GM18498 (cell line): ENCODE measurements around the gene TOB2.
"Not testable (repeated sequence)": the region's sequence is repeated elsewhere in the genome, so short reads cannot be mapped to it uniquely, and the experiment has no call there.

Experiments
- ATAC-seq: cut with Tn5 transposase; IDR thresholded peaks from one replicate; pipeline ENCODE4 v1.9.1; 2021; ENCODE audit warnings: mild to moderate bottlenecking, moderate library complexity; ENCODE audit not compliant: unreplicated experiment

Gene TOB2

DNA sequence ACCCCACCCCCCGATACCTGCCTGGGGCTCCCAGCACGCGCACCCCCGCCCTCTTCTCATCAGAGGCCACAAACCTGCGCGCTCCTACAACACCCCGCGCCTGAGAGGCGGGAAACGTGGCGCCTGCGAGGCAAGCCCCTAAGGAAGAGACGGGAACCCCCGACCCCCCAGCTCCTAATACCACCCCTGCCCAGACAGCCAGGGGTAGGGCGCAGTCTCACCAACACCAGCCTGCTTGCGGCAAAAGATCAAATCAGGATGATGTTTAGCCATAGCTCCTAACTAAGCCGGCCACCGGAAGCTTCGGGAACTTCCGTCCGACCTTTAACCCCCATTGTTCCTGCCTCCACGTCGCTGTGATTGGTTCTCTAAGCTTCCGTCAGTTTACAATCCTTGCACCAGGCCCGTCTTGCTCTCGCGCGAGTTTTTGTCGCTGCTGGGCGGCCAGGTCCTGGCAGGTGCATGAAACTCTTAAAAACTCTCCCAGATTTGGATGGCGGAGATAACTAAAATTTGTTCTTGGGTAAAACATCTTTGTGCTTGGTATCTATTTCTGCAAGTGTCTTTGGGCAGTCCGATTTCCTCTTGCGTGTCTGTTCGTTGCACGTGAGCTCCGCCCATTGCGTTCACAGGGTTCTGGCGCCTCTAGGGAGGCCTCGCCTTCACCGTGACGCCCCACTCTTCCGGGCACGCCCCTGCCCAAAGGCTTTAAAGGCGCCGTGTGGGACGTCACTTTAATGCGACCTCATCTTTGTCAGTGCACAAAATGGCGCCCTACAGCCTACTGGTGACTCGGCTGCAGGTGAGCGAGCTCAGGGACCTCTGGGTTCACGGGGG lies 22.0 kb upstream of the TOB2 start, which contains the start of the genes ACO2 and PHF5A:
TSS of gene ACO2 (plus strand) at position 737 of the 837 bp plus-strand sequence. CDS start at position 767, 30 bp downstream.
TSS of gene PHF5A (minus strand) at position 312 of the 837 bp plus-strand sequence. CDS start at position 273, 39 bp downstream.
- ATAC-seq = peak; percentile 87

DNA sequence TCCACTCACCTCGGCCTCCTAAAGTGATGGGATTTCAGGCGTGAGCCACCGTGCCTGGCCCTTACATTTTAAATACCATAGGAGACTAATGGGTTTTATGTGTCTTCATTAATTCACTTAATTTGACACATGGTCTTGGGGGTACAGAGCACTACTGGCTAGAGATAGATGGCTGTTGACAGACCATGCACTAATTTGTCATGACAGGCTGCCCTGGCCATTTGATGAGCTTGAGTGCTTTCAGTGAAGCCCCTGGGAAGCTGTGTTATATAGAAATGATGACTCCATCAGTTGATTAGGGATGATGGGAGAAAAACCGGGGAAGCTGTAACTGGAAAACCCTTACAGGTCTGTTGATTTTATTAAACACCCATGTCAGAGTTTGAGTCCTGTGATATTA lies 15.3 kb upstream of the TOB2 start:
- no peak for ATAC-seq

DNA sequence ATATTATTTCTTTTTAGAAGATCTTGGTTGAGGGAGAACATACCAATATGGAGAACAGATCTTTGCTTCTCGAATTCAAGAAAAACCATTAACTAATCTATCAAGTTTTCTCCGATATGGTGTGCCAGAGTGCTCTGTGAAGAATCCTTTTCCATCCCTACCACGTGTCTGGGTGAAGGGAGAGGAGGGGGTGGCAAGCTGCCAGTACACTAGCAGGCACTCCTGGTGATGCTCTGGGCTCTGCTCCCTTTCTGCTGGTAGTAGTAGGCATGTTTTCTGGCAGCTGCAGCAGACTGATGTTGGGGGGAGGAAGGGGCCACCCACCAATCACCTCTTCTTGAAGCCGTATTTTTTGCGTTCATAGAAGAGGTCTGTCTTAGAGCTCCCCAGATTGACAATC lies 13.5 kb upstream of the TOB2 start:
- not testable (repeated sequence) for ATAC-seq

DNA sequence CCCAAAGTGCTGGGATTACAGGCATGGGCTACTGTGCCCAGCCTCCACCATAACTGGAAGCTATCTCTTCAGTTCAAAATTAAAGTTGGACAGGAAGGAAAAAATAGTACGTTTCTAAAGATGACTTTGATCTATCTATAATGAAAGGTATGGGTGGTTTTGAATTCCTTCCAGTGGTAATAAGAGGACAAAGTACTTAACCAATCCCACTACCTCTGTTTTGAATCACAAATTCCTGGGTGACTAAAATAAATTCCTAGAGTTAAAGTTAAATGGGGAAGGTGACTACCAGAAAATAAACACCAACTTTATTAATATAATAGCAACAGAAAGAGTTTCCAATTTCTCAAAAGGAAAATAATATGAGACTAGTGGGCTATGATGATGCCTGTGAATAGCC lies 12.8 kb upstream of the TOB2 start:
- ATAC-seq = no peak

DNA sequence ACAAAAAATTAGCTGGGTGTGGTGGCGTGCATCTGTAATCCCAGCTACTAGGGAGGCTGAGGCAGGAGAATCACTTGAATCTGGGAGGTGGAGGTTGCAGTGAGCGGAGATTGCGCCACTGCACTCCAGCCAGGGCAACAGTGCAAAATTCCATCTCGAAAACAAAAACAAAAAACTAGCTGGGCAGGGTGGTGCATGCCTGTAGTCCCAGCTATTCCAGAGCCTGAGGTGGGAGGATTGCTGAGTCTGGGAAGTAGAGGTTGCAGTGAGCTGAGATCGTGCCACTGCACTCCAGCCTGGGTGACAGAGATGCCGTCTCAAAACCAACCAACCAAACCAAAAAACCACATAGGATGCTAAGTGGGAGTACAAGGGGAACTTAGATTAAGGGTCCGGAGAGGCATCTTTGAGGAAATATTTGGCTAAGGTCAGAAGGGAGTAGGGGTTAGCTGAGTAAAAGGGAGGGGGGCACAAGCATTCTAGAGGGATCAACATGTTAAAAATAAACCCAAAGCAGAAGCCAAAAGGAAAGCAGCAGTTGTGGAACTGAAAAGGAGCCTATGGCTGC lies 11.6 kb upstream of the TOB2 start:
- no peak for ATAC-seq

DNA sequence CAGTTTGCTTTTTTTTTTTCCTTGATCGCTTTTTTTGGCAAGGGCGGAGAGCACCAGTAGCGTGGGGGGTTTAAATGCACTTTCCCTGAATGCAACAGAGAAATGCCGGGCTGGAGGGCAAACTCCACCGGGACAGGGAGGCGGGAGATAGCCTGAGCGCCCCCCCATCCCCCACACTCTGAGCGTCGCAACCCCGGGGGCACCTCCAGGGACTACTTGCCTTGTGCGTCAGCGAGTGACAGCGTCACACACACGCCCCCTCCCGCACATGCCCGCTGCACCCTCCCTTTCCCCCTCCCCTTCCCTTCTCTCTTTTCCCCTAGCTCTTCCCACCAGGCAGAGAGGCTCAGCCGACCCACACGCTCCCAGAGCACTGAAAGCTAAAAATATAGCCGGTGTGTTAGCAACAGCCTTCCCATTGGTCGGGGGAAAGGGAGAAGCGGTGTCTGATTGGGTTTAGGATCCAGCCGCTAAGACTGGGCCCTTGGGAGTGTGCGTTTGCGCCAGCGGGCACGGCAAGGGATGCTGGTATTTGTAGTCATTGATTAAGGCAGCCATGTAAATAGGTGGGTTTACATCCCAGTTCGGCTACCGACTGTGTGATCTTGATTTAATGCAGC lies 1.7 kb upstream of the TOB2 start:
- peak; percentile 48 for ATAC-seq

DNA sequence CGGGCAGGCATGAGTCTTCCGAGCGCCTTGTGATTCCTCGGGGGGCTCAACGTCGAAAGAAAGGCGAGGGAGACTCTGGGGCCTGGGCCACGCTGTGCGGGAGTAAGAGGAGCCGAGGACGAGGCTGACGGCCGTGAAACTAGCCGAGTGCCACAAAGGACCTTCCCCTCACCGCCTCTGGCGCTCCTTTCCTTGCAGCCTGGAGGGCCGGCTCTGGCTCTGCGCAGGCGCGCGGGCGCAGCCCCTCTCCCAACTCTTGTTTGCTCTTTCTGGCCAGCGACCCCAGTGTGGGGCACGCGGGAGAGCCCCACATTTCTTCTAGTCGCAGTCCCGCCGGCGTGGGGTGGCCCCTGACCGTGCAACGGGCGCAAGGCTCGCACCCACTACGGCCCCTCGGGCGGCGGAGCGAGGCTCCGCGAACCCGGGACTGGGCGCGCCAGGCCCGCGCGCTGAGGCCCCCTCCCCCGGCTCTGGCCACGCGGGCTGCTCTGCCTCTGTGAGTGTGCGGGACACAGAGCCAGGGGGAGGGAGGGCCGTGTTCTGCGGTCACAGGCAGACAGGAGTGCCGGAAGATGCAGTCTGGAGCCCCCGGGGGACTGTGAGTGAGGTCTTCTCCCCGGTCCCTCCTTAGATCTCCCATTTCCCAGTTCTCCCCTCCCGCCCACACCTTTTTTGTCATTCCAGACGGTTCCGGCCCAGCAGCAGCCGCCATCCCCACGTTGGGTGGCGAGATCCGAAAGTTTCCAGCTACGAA lies 1.0 kb upstream of the TOB2 start:
- no peak for ATAC-seq

DNA sequence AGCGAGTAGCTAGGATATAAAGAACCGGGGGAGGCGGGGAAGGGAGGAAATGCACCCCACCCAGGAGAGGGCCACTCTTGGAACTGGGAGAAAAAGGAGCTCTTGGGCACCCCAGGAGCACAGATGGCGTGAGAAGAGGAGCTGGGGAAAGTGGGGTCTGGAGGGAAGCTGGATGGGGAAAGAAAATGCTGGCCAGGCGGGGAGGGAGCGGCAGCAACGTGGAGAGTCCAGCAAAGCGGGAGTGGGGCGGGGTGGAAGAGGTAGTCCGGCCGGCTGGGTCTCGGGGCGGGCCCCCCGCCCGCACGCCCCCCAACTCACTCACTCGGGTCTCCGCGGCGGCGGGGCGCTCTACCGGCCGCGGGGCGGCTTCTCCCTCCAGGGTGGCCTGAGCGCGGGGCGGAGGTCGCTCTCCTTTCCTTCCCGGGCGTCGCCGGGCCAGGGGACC lies 522 bp downstream of the TOB2 start:
- no peak for ATAC-seq

DNA sequence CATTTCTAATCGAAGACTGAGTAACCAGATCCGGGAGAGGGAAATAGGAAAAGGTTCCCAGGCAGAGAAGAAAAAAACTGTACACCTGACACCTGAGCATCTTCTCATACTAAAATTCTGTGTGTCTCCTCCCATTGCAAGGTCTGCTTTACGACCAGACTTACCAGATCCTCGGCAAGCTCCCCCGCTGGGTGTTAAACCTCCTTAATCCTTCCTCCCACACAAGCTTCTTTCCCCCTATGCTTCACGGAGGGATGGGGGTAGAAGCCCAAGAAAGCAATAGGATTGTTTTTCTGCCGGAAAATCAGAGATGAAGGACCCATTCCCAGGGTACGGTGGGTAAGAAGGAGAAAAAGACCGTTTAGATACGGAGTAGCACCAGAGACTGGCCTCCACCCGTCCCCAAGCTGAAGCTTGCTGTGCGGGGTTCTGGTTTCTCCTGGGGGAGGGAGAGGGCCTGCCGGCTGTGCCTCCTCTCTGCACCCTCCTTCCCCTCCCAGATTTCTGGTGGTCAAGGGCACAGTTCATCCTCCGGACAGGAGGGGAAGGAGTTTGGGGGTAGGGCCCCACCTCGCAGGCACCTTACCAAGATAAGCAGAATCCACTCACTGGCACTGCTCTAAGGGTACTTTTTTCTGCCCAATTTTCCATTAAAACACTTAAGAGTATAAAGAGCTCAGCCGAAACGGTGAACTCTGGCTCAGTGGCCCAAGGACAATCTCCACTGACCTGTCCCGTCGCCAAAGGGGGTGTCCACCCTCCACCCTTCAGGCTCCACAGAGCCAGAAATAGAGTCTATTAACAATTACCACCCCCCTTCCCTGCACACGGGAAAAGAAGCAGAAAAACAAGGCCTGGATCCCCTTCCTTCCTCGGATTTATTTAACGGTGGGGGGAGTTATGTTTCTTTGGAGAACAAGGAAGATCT lies 1.2 kb downstream of the TOB2 start:
- ATAC-seq = no peak

DNA sequence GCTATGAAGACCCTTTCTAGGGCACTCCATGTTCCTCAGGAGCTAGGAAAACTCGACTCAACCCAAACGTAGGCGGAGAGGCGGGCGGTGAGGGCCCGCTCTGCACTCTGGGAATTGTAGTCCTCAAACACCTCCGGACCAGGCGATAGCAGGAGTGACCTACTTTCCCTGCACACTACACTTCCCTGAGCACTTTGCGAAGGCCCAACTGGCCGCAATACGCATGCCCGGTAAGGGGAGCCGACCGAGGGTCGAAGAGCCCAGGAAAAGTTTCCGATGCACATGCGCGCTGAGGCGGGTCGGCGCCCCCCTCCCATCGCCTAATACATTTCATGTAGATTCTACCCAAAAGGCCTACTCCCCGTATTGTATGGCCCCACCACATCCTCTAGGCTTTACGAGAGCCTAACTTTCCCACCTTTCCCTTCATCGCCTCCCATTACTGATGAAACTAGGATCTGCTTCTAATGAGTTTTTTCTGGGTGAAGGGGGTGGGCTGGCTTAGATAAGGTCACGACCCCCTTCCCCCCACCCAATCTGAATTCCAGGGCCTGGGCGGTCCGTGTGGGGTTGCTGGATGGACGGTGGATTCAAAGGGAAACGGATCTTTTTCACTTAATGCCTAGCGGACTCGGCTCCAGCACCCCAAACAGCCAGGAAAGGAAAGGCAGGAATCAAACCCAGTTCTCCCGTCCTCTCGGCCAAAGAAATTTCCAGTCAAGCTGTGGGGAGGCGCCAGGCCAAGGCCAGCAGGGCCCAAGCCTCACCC lies 2.1 kb downstream of the TOB2 start:
- ATAC-seq = peak; percentile 51

DNA sequence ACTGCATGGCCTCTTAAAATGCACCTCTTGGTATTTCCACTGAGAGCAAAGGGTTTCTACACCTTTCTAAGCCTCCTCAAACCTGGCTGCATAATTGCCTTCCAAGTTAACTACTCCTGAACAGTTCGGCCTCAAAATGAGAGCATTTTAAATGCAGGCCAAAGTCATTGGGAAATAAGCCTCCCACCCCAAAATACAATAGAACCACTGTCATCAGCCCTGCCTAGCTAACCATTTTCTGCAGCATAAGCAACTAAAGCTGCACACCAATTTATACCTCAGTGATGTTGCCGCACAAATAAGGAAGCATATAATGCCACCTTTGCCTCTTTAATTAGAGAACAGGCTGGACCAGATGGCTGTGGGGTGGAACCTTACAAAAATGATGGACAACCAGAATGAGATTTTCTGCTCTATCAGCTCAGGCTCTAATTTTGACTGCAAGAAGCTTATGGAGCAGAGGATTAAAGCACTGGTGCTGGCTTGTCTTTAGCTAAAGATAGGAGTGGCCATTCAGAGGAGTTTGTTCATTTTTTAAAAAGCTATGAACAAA lies 4.3 kb downstream of the TOB2 start:
- no peak for ATAC-seq

DNA sequence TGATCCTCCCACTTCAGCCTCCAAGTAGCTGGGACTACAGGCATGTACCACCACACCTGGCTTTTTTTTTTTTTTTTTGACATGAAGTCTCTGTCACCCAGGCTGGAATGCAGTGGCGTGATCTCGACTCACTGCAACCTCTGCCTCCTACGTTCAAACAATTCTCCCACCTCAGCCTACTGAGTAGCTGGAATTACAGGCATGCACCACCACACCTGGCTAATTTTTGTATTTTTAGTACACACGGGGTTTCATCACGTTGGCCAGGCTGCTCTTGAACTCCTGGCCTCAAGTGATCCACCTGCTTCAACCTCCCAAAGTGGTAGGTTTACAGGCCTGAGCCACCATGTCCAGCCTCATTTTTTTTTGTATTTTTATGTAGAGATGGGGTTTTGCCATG lies 6.1 kb downstream of the TOB2 start:
- ATAC-seq = not testable (repeated sequence)

DNA sequence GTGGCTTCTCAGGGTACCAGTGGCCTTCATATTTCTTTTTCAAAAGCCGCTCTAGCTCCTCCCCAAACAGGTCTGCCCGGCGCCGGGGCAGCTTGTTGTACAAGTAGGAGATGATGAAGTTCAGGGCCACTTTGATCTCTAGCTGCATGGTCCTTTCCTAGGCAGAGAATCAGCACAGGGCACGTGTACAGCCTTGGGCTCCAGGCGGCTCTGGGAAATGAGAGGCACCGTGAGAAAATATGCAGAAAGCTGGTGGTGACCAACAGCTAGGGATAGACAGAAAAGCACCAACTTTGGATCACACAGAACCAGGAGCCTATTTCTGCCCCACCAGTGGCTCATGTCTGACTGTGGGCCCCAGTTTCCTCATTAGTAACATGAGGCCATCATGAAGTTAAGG lies 9.4 kb downstream of the TOB2 start:
- ATAC-seq = no peak

DNA sequence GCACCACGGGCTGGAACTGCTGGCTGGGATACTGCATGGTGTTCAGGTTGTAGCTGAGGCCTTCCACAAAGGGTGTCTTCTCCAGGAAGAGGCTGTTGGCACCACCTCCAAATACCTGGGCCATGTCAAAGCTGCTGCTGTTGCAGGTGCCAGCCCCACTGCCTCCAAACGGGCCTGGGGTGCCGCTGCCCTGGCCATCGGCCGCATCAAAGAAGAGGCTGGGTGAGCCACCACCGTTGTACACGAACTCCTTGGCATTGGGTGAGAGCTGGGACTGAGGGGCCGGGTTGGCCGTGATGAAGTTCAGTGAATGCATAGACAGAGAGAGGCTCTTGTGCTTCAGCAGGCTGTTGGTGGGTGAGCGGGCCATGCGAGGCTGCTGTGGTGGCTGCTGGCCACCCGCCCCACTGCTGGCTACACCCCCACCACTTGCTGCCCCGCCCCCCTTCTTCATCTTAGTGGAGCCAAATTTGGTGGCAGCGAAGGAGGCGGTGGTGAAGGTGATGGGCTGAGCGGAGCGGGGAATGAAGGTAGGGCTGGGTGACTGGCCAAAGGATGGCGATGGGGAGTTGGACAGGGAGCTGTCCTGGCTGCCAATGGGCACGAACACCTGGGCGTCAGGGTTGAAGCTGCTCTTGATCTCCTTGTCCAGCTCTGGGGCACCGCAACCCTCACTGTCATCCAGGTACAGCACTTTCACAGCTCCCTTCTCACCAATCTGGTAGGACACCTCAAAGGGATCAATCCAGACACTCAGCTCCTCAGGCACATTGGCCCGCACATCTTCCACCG lies 10.1 kb downstream of the TOB2 start:
- ATAC-seq = no peak

DNA sequence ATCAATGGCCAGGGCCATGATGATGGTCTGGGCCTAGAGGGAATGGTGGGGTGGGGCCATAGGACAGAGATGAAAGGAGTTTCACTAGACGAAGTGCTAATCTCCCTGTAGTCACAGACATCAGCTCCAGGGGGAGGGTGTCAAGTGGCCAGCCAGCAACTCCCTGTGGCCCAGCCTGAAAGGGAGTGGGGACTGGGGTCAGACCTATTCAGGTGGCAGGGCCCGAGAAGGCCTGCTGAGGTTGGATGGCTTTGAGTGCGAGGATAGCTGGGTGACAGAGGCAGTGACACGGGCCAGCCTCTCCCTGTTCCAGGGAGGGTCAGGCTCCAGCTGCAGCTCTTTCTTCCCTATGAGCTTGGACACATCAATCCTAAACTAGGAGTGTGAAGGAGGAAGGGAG lies 11.0 kb downstream of the TOB2 start:
- no peak for ATAC-seq

DNA sequence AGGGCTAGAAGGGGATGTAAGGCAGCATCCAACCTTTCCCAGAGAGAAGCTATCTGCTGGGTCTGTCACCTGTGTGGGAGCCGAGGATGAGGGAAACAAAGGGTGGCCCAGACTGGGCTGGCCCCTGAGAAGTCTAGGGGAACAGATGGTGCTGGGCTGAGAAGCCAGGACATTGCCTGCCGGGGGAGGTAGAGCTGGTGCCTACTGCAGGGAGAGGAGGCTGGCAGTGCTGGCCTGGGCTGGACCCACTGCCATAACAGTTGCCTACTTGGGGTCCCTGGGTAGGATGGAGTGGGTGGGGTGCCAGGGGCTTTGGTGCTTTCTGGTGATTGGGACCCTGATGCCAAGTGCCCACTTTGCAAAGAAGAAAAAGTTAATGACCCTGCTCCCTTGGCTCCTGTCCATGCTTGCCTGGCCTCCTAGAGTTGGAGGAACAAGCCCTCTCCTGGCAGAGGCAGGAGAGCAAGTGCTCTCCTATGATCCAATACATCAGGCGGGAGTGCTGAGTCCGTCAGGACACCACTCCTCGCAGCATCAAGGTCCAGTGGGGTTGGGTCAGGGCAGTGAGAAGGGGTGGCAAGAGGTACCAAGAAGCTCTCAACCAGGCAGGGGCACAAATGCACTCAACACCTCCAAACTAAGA lies 12.1 kb downstream of the TOB2 start:
- ATAC-seq = not testable (repeated sequence)

DNA sequence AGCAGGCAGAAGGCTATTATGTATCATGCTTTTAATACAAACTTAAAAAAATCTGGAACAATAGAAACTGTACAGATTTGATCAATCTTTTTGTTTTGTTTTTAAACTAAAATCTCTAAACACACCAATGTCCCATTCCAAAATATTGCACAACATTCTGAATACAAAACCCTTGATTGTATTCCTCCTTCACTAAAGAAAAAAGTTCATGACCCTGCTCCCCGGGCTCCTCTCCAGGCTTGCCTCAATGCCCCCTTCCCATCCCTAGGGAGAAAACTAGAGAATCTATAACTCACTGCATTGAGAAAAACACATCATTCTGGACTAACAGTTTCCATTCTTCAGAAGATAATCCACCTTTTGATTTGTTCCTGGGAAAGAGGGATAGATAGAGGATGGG lies 13.1 kb downstream of the TOB2 start:
- not testable (repeated sequence) for ATAC-seq

DNA sequence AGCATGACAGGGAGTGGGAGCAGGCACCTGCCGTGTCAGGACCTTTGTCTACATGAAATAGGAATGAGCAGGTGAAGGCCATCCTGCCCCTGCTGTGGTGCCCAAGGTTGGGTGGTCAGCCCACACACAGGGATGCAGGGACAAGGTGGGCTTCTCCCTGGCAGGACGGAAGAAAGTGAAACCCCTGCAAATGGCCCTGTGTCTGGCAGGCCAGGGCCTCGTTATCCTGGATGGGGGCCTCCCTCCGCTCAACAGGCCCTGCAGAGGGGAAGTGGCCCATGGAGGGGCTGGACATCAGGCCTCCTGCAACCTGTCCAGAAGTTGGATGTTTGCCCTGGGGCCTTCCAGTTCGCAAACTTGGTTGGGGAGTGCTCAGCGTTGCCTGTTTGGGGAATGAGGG lies 14.9 kb downstream of the TOB2 start:
- no peak for ATAC-seq
